HFF-Myc (cell line): ENCODE data around the gene COL6A2.

Experiments used
- DNase-seq: peaks from one replicate; pipeline ENCODE4 v3.0.0-alpha.2; 2011; ENCODE audit warnings: low read depth; ENCODE audit errors: extremely low read depth
- H3K4me3 ChIP-seq: replicated peaks from 2 replicates; pipeline ENCODE4 v1.5.1; 2011; ENCODE audit warnings: low read depth, mild to moderate bottlenecking, control low read depth, low read length
- TF ChIP-seq, protein P1 (sequence below): IDR thresholded peaks from 2 replicates; pipeline ENCODE4 v1.5.1; 2012; ENCODE audit warnings: mild to moderate bottlenecking, low read depth, low read length, control low read depth; ENCODE audit errors: missing control alignments

Gene COL6A2

GRCh38 chr21:46061518-46061917 lies 36.4 kb upstream of the COL6A2 start:
- H3K4me3 ChIP-seq: no peak overlapping the region
- DNase-seq: no peak
- TF ChIP-seq, protein P1, sequence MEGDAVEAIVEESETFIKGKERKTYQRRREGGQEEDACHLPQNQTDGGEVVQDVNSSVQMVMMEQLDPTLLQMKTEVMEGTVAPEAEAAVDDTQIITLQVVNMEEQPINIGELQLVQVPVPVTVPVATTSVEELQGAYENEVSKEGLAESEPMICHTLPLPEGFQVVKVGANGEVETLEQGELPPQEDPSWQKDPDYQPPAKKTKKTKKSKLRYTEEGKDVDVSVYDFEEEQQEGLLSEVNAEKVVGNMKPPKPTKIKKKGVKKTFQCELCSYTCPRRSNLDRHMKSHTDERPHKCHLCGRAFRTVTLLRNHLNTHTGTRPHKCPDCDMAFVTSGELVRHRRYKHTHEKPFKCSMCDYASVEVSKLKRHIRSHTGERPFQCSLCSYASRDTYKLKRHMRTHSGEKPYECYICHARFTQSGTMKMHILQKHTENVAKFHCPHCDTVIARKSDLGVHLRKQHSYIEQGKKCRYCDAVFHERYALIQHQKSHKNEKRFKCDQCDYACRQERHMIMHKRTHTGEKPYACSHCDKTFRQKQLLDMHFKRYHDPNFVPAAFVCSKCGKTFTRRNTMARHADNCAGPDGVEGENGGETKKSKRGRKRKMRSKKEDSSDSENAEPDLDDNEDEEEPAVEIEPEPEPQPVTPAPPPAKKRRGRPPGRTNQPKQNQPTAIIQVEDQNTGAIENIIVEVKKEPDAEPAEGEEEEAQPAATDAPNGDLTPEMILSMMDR: no peak

DNA sequence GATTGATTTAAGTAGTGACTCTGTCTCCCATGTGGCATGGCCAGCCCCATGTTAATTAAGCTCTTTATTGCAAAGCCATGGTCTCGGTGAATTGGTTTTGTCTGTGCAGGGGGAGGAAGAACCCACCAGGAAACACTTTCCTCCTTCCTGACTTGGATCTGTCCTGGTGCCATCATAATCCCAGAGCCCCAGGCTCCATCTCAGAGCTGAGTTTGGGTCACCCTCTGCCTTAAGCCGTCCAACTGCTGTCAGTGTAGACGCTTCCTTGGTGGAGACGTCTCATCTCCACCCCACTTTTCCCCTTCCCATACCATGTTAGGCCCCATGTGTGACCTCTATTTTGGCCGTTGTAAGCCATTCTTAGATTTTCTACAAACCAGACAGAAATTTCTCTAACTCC lies 36.0 kb upstream of the COL6A2 start:
- TF ChIP-seq, protein P1: no peak
- DNase-seq: no peak
- no peak overlapping the region for H3K4me3 ChIP-seq

- H3K4me3 ChIP-seq: no peak overlapping the region
- TF ChIP-seq, protein P1: no peak
Observed at GRCh38 chr21:46062471-46063211, 35.3 kb upstream of the COL6A2 start.

DNA sequence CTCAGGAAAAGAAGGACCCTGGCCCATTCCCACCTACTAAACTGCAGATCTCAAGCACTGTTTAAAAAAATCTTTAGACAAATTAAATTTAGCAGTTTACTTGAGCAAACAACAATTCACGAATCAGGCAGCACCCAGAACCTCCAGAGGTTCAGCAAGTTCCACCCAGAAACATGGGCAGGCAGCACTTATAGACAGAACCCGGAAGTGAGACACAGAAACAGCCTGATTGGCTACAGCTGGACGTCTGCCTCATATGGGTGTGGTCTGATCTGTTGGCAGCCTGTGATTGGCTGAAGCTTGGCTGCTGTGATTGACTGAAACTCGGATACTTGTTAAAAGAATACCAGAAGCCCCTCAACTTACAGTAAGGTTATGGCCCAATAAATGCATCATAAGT lies 34.7 kb upstream of the COL6A2 start:
- no peak for DNase-seq
- TF ChIP-seq, protein P1: no peak
- H3K4me3 ChIP-seq: no peak overlapping the region

More at GRCh38 chr21:46062471-46063211, 35.3 kb upstream of the COL6A2 start:
- DNase-seq: no peak

- TF ChIP-seq, protein P1: no peak
- no peak overlapping the region for H3K4me3 ChIP-seq
- no peak for DNase-seq
Observed at GRCh38 chr21:46063734-46064680, 33.9 kb upstream of the COL6A2 start.

- no peak for DNase-seq
Observed at GRCh38 chr21:46064870-46065214, 33.1 kb upstream of the COL6A2 start.

More at GRCh38 chr21:46064870-46065214, 33.1 kb upstream of the COL6A2 start:
- TF ChIP-seq, protein P1: no peak
- H3K4me3 ChIP-seq: no peak overlapping the region
